Measurements from ENCODE around the gene FOXRED1.
"Not testable (repeated sequence)": the region's sequence is repeated elsewhere in the genome, so short reads cannot be mapped to it uniquely, and the experiment has no call there.

The FOXRED1 gene

GRCh38 chr11:126268708-126269579 is at the start of gene FOXRED1, which contains the start of gene SRPRA:
Gene FOXRED1, plus strand, starts transcription at chr11:126269154. Its CDS starts 53 bp downstream, at chr11:126269207.
Gene SRPRA, minus strand, starts transcription at chr11:126268895. Its CDS starts 91 bp downstream, at chr11:126268804.
- DNase-seq, result peak; percentile 100

GRCh38 chr11:126219547-126219946 is 49.4 kb upstream of the FOXRED1 start:
- no peak for DNase-seq

- DNase-seq, result no peak
Measured at GRCh38 chr11:126224647-126225294, 44.2 kb upstream of the FOXRED1 start.

GRCh38 chr11:126225295-126225665 is 43.7 kb upstream of the FOXRED1 start:
- no peak for DNase-seq

GRCh38 chr11:126226334-126227084 is 42.4 kb upstream of the FOXRED1 start:
- no peak for DNase-seq

- no peak for DNase-seq
Measured at GRCh38 chr11:126229858-126230540, 39.0 kb upstream of the FOXRED1 start.

- peak; percentile 10 for DNase-seq
Measured at GRCh38 chr11:126231725-126232459, 37.1 kb upstream of the FOXRED1 start.

- DNase-seq, result no peak
Measured at GRCh38 chr11:126232683-126233082, 36.3 kb upstream of the FOXRED1 start.

GRCh38 chr11:126233391-126233790 is 35.6 kb upstream of the FOXRED1 start:
- no peak for DNase-seq

GRCh38 chr11:126246636-126247035 is 22.3 kb upstream of the FOXRED1 start:
- no peak for DNase-seq

- no peak for DNase-seq
Measured at GRCh38 chr11:126253265-126253664, 15.7 kb upstream of the FOXRED1 start.

- no peak for DNase-seq
Measured at GRCh38 chr11:126254819-126255218, 14.1 kb upstream of the FOXRED1 start.

- DNase-seq, result not testable (repeated sequence)
Measured at GRCh38 chr11:126255507-126255906, 13.4 kb upstream of the FOXRED1 start.

GRCh38 chr11:126256216-126256615 is 12.7 kb upstream of the FOXRED1 start:
- no peak for DNase-seq

- no peak for DNase-seq
Measured at GRCh38 chr11:126257144-126257543, 11.8 kb upstream of the FOXRED1 start.

- no peak for DNase-seq
Measured at GRCh38 chr11:126257764-126258163, 11.2 kb upstream of the FOXRED1 start.

GRCh38 chr11:126262216-126262615 is 6.7 kb upstream of the FOXRED1 start:
- DNase-seq, result no peak

- DNase-seq, result no peak
Measured at GRCh38 chr11:126263489-126263888, 5.5 kb upstream of the FOXRED1 start.

- DNase-seq, result no peak
Measured at GRCh38 chr11:126265811-126266210, 3.1 kb upstream of the FOXRED1 start.

GRCh38 chr11:126267650-126268049 is 1.3 kb upstream of the FOXRED1 start:
- no peak for DNase-seq

GRCh38 chr11:126268361-126268707 is 620 bp upstream of the FOXRED1 start:
- peak; percentile 67 for DNase-seq

- DNase-seq, result no peak
Measured at GRCh38 chr11:126277322-126277721, 8.4 kb downstream of the FOXRED1 start.

Data from NCI-H1092 treated with DMSO at 0.1 percent for 48 hours (cell line).